Ishikawa (cell line): Measurements from ENCODE around the gene RBCK1.

ENCODE experiments used
- CEBPB ChIP-seq: IDR thresholded peaks from 2 replicates; pipeline ENCODE4 v1.6.1; 2012
- CREB1 ChIP-seq: IDR thresholded peaks from 2 replicates; pipeline ENCODE4 v1.6.1; 2012; ENCODE audit warnings: low read depth
- EP300 ChIP-seq: IDR thresholded peaks from 2 replicates; pipeline ENCODE4 v1.6.1; 2012; ENCODE audit warnings: borderline replicate concordance
- FOXM1 ChIP-seq: IDR thresholded peaks from 2 replicates; pipeline ENCODE4 v1.6.1; 2012; ENCODE audit warnings: low read depth, borderline replicate concordance
- MAX ChIP-seq: IDR thresholded peaks from 2 replicates; pipeline ENCODE4 v1.6.1; 2012
- NFIC ChIP-seq: IDR thresholded peaks from 2 replicates; pipeline ENCODE4 v1.6.1; 2012
- RAD21 ChIP-seq: IDR thresholded peaks from 2 replicates; pipeline ENCODE4 v1.6.1; 2012; ENCODE audit warnings: low read depth
- REST ChIP-seq: IDR thresholded peaks from 2 replicates; pipeline ENCODE4 v1.6.1; 2012; ENCODE audit warnings: low read depth, mild to moderate bottlenecking
- TAF1 ChIP-seq: IDR thresholded peaks from 2 replicates; pipeline ENCODE4 v1.6.1; 2012; ENCODE audit warnings: low read depth, mild to moderate bottlenecking
- TCF12 ChIP-seq: IDR thresholded peaks from 2 replicates; pipeline ENCODE4 v1.6.1; 2012; ENCODE audit warnings: low read depth
- TEAD4 ChIP-seq: IDR thresholded peaks from 2 replicates; pipeline ENCODE4 v1.6.1; 2012
- USF1 ChIP-seq: IDR thresholded peaks from 2 replicates; pipeline ENCODE4 v1.6.1; 2012
- YY1 ChIP-seq: IDR thresholded peaks from 2 replicates; pipeline ENCODE4 v1.6.1; 2012; ENCODE audit warnings: low read depth

GRCh38 chr20:407953-408842, at the start of gene RBCK1:
- TF ChIP-seq TAF1 (peak; percentile 78), USF1 (no peak), RAD21 (no peak), YY1 (no peak), TEAD4 (no peak), MAX (no peak), EP300 (no peak; the same call in 1 of the 2 replicates), CREB1 (no peak), NFIC (no peak), FOXM1 (no peak), REST (no peak), CEBPB (no peak), TCF12 (peak; percentile 24; the same call in 1 of the 2 replicates)
